Astrocyte (in vitro differentiated cells and primary cell): ENCODE measurements around the gene RAE1. TPM values are rescaled to one million over a fixed set of nuclear protein-coding genes. Genes with fewer than 3 reads are reported as not detected.

Experiments used
- DNase-seq: peaks from one replicate; pipeline ENCODE4 v3.0.0-alpha.2; 2010; ENCODE audit warnings: low read depth
- FAIRE-seq: peaks from 2 replicates; lab custom pipeline; 2011; peaks lifted over from hg19 to GRCh38; lab: Jason Lieb, UNC
- H2AFZ ChIP-seq: 2 replicates; pipeline ENCODE4 v1.6.0; 2012; ENCODE audit warnings: low read depth, low read length, inconsistent platforms
- H3K27ac ChIP-seq: 2 replicates; pipeline ENCODE4 v1.5.1; 2011; ENCODE audit warnings: low read depth, low read length, inconsistent platforms
- H3K27me3 ChIP-seq: 2 replicates; pipeline ENCODE4 v1.6.0; 2011; ENCODE audit warnings: low read length, inconsistent platforms; ENCODE audit not compliant: insufficient read depth
- H3K36me3 ChIP-seq: 2 replicates; pipeline ENCODE4 v1.5.1; 2011; ENCODE audit warnings: low read length, inconsistent platforms; ENCODE audit not compliant: insufficient read depth
- H3K4me1 ChIP-seq: 2 replicates; pipeline ENCODE4 v1.5.1; 2011; ENCODE audit warnings: low read length, inconsistent platforms; ENCODE audit not compliant: insufficient read depth
- H3K4me2 ChIP-seq: 2 replicates; pipeline ENCODE4 v1.6.0; 2012; ENCODE audit warnings: low read length, inconsistent platforms
- H3K4me3 ChIP-seq: 2 replicates; pipeline ENCODE4 v1.5.1; 2011; ENCODE audit warnings: low read depth, mild to moderate bottlenecking, low read length, inconsistent platforms; ENCODE audit not compliant: insufficient read depth
- H3K79me2 ChIP-seq: 2 replicates; pipeline ENCODE4 v1.6.0; 2012; ENCODE audit warnings: mild to moderate bottlenecking, low read length, inconsistent platforms; ENCODE audit not compliant: insufficient read depth
- H3K9ac ChIP-seq: 2 replicates; pipeline ENCODE4 v1.6.0; 2012; ENCODE audit warnings: mild to moderate bottlenecking, low read length, inconsistent platforms
- H3K9me3 ChIP-seq: 2 replicates; pipeline ENCODE4 v1.5.1; 2012; ENCODE audit warnings: low read depth, mild to moderate bottlenecking, low read length, inconsistent platforms; ENCODE audit not compliant: insufficient read depth
- H4K20me1 ChIP-seq: 2 replicates; pipeline ENCODE4 v1.6.0; 2012; ENCODE audit warnings: low read length, inconsistent platforms; ENCODE audit not compliant: insufficient read depth
- H3K27ac Mint-ChIP-seq: one replicate; pipeline ENCODE4 v1.8.0; 2021; ENCODE audit warnings: mild to moderate bottlenecking, mixed read lengths; ENCODE audit not compliant: unreplicated experiment
- H3K27me3 Mint-ChIP-seq: one replicate; pipeline ENCODE4 v1.8.0; 2021; ENCODE audit warnings: low read depth, mixed read lengths; ENCODE audit not compliant: unreplicated experiment
- H3K36me3 Mint-ChIP-seq: one replicate; pipeline ENCODE4 v1.8.0; 2021; ENCODE audit warnings: low read depth, mixed read lengths; ENCODE audit not compliant: unreplicated experiment
- H3K4me1 Mint-ChIP-seq: one replicate; pipeline ENCODE4 v1.8.0; 2021; ENCODE audit warnings: low read depth, mixed read lengths; ENCODE audit not compliant: unreplicated experiment
- H3K4me3 Mint-ChIP-seq: one replicate; pipeline ENCODE4 v1.8.0; 2021; ENCODE audit warnings: mild to moderate bottlenecking, moderate library complexity, mixed read lengths; ENCODE audit not compliant: unreplicated experiment
- H3K9me3 Mint-ChIP-seq: one replicate; pipeline ENCODE4 v1.8.0; 2021; ENCODE audit warnings: mild to moderate bottlenecking, mixed read lengths; ENCODE audit not compliant: unreplicated experiment
- EZH2 ChIP-seq: IDR thresholded peaks from 2 replicates; pipeline ENCODE4 v1.6.1; 2012; ENCODE audit warnings: mild to moderate bottlenecking, low read length, inconsistent platforms; ENCODE audit not compliant: insufficient read depth
- total RNA-seq: library from RNA; stranded (reverse); gene quantifications from 2 replicates; pipeline ENCODE4 v1.2.1, GENCODE V29; 2021
- TF ChIP-seq, protein P1 (sequence below): IDR thresholded peaks from 2 replicates; pipeline ENCODE4 v1.5.1; 2011; ENCODE audit warnings: low read depth, mild to moderate bottlenecking, inconsistent platforms, low read length, moderate library complexity; ENCODE audit not compliant: insufficient read depth

RAE1 gene
- total RNA-seq, 1 donor from 2014 or later, result 31.1 TPM

DNA sequence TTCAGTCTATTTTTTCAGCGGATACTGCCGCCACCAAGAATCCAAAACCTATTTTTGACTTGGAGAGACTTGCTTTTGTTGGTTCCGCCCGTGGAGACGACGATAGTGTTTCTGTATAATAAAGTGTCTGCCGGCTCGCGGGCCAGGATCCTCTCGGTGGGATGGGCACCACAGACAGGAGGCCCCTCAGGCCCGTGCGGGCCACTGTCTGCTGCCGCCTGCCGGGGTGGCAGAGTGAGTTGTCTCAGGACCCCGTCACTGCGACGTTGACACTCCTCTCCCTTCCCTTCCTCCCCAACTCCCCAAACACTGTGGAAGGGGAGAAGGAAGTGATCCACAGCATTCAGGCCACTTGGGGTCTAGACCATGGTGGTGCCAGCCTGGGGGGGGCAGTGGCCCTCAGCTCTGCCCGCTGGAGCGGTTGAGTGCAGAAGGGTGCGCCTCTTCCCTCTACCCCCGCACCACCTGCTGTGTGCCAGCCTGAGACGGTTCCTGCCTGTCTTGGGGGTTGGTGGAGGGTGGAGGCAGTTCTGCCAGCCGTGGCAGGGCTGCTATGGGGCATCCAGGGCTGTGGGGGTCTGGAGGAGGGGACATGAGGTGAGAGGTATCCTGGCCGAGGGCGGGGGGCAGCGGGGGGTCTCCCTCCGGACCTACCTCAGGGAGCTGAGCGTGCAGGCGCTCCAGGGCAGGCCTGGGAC lies 57.6 kb downstream of the RAE1 start:
- no peaks in the 10 kb centered on the region for H3K27me3 Mint-ChIP-seq
- Histone ChIP-seq H3K9ac (no peak overlapping the region), H3K27me3 (no peaks in the 10 kb centered on the region), H3K36me3 (no peaks in the 10 kb centered on the region), H3K4me3 (no peak overlapping the region), H3K4me2 (no peak overlapping the region), H2AFZ (no peak overlapping the region), H3K9me3 (no peaks in the 10 kb centered on the region), H4K20me1 (peaks cover 19% of the 10 kb centered on the region), H3K27ac (no peak overlapping the region), H3K4me1 (no peaks in the 10 kb centered on the region), H3K79me2 (no peaks in the 10 kb centered on the region)
- FAIRE-seq (no peak), DNase-seq (no peak)
- peaks cover 4% of the 10 kb centered on the region for H3K4me1 Mint-ChIP-seq
- H3K27ac Mint-ChIP-seq, result no peak overlapping the region
- H3K36me3 Mint-ChIP-seq, result peaks cover 9% of the 10 kb centered on the region
- TF ChIP-seq, protein P1, sequence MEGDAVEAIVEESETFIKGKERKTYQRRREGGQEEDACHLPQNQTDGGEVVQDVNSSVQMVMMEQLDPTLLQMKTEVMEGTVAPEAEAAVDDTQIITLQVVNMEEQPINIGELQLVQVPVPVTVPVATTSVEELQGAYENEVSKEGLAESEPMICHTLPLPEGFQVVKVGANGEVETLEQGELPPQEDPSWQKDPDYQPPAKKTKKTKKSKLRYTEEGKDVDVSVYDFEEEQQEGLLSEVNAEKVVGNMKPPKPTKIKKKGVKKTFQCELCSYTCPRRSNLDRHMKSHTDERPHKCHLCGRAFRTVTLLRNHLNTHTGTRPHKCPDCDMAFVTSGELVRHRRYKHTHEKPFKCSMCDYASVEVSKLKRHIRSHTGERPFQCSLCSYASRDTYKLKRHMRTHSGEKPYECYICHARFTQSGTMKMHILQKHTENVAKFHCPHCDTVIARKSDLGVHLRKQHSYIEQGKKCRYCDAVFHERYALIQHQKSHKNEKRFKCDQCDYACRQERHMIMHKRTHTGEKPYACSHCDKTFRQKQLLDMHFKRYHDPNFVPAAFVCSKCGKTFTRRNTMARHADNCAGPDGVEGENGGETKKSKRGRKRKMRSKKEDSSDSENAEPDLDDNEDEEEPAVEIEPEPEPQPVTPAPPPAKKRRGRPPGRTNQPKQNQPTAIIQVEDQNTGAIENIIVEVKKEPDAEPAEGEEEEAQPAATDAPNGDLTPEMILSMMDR, result no peak
- no peak for TF ChIP-seq EZH2
- H3K4me3 Mint-ChIP-seq, result no peak overlapping the region
- no peaks in the 10 kb centered on the region for H3K9me3 Mint-ChIP-seq

DNA sequence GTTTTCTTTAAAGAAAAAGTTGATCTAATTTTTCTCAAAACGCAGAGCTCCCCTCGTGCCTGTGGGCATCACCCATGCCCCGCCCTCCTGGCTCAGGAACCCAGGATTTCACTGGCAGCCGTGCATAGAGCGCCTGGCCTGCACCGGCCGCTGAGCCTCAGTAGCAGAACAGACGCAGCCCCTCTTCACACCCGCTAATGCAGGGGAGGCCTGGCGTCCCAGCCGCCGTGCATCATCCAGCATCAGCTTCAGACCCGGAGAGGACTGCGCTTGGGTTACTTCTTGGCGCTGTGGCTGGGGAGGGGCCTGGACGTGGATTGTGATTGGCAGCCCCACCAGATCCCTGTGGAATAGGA lies 58.2 kb downstream of the RAE1 start:
- DNase-seq (no peak), FAIRE-seq (no peak)
- Histone ChIP-seq H3K4me3 (no peak overlapping the region), H3K9me3 (no peaks in the 10 kb centered on the region), H3K36me3 (no peaks in the 10 kb centered on the region), H3K4me2 (no peak overlapping the region), H3K27ac (no peak overlapping the region), H3K4me1 (no peaks in the 10 kb centered on the region), H4K20me1 (peaks cover 14% of the 10 kb centered on the region), H3K9ac (no peak overlapping the region), H3K79me2 (no peaks in the 10 kb centered on the region), H3K27me3 (no peaks in the 10 kb centered on the region), H2AFZ (no peak overlapping the region)
- Mint-ChIP-seq H3K9me3 (no peaks in the 10 kb centered on the region), H3K4me3 (no peak overlapping the region), H3K27me3 (no peaks in the 10 kb centered on the region), H3K4me1 (peaks cover 4% of the 10 kb centered on the region), H3K27ac (peak overlapping the region; percentile 34), H3K36me3 (peaks cover 7% of the 10 kb centered on the region)
- TF ChIP-seq, protein P1, result no peak
- TF ChIP-seq EZH2, result no peak

DNA sequence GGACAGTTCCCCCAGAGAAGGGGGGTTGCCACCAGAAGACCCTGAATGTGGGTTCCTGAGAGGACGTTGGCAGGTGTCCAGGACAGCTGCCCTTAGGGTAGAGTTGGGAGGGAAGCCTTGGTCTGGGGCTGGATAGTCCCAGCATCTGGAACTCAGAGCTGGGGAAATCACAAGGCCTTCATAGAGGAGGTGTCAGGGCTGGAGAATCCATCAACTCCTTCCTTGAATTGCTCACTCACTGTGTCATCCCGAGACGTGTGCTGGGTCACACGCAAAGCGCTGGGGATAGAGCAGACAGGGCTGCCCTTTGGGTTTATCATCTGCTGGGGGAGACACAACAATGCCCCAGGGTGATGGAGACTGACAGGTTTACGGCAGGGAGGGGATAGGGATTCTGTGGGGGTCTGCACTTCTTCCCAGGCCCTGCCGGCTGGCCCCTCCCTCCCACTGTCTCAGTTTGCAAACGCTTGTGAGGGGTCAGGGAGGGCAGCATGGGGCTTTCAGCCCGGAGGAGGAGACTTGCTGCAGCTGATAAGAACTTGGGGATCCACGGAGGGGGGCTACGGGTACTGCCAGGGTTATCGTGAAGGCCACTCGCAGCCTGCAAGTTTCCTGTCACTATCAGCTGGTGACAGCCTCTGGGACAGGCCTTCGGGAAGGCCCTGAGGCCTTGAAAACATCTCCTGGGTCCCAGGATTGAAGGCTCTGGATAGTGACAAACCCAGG lies 58.8 kb downstream of the RAE1 start:
- DNase-seq, result no peak
- Mint-ChIP-seq H3K4me1 (peaks cover 4% of the 10 kb centered on the region), H3K27ac (peak overlapping the region; percentile 58), H3K36me3 (peaks cover 7% of the 10 kb centered on the region), H3K4me3 (no peak overlapping the region), H3K27me3 (no peaks in the 10 kb centered on the region), H3K9me3 (no peaks in the 10 kb centered on the region)
- no peak overlapping the region for H3K4me2 ChIP-seq
- no peaks in the 10 kb centered on the region for H3K4me1 ChIP-seq
- H3K79me2 ChIP-seq, result no peaks in the 10 kb centered on the region
- no peak overlapping the region for H3K4me3 ChIP-seq
- FAIRE-seq, result no peak
- H3K36me3 ChIP-seq, result no peaks in the 10 kb centered on the region
- H3K9me3 ChIP-seq, result no peaks in the 10 kb centered on the region
- H4K20me1 ChIP-seq, result peaks cover 11% of the 10 kb centered on the region
- H3K27ac ChIP-seq, result no peak overlapping the region
- TF ChIP-seq, protein P1, result no peak
- TF ChIP-seq EZH2, result no peak
- no peak overlapping the region for H3K9ac ChIP-seq
- no peak overlapping the region for H2AFZ ChIP-seq
- no peaks in the 10 kb centered on the region for H3K27me3 ChIP-seq
